SK-N-SH (cell line): ENCODE data around the gene BAIAP2. TPM values are rescaled to one million over a fixed set of nuclear protein-coding genes. Genes with fewer than 3 reads are reported as not detected.
A peak's percentile ranks its signal among the peaks of the same experiment; 100 is the strongest.

ENCODE experiments used
- CTCF ChIA-PET: fragments of 300-600, 350-600 bp; formaldehyde crosslinking; extraction: SDS; loops from one replicate; lab custom pipeline; 2021; lab: Yijun Ruan, JAX
- POLR2A ChIA-PET: fragments of 350-600 bp; sonication (Branson Sonifier 250); formaldehyde crosslinking; extraction: SDS; loops from one replicate; lab custom pipeline; 2020; ENCODE audit warnings: antibody characterized with exemption, inconsistent platforms; lab: Yijun Ruan, JAX
- DNase-seq: peaks from one replicate; pipeline ENCODE4 v3.0.0; 2012
- H2AFZ ChIP-seq: fragments of 200-600 bp; sonication (generic); 2 replicates; pipeline ENCODE4 v1.8.1; 2016; ENCODE audit warnings: antibody characterized with exemption, mild to moderate bottlenecking, low read depth
- H3F3A ChIP-seq: fragments of 200-600 bp; sonication (generic); replicated peaks from 2 replicates; pipeline ENCODE3; 2016; ENCODE audit warnings: antibody characterized with exemption, mild to moderate bottlenecking; ENCODE audit not compliant: insufficient read depth
- H3K27ac ChIP-seq, 2 experiments: fragments of 200-500 bp in 1 of 2; fragments of 200-600 bp in 1 of 2; sonication (Bioruptor generic) in 1 of 2; sonication (generic), shearing (Covaris generic) in 1 of 2; 2 replicates each; pipeline versions ENCODE4 v1.5.1 to v1.6.1; 2014 to 2016; ENCODE audit warnings: low read depth in 2 of 2, inconsistent platforms in 1 of 2, low read length in 1 of 2, mild to moderate bottlenecking in 1 of 2, mixed read lengths in 1 of 2
- H3K27me3 ChIP-seq: fragments of 200-600 bp; sonication (generic), shearing (Covaris generic); 2 replicates; pipeline ENCODE4 v1.6.1; 2016; ENCODE audit warnings: mixed run types; ENCODE audit not compliant: insufficient read depth
- H3K36me3 ChIP-seq, 2 experiments: fragments of 200-500 bp in 1 of 2; fragments of 200-600 bp in 1 of 2; sonication (Bioruptor generic) in 1 of 2; sonication (generic) in 1 of 2; replicated peaks in 1 of 2; 2 replicates each; pipeline versions ENCODE3 to v1.5.1; 2014 to 2016; ENCODE audit warnings: low read length in 1 of 2, mild to moderate bottlenecking in 1 of 2; ENCODE audit not compliant: insufficient read depth in 2 of 2, control insufficient read depth in 1 of 2
- H3K4me1 ChIP-seq, 2 experiments: fragments of 200-500 bp in 1 of 2; fragments of 200-600 bp in 1 of 2; sonication (Bioruptor generic) in 1 of 2; sonication (generic), shearing (Covaris generic) in 1 of 2; 2 replicates each; pipeline versions ENCODE4 v1.5.1 to v1.6.1; 2014 to 2016; ENCODE audit warnings: low read depth in 1 of 2, low read length in 1 of 2, mixed run types in 1 of 2; ENCODE audit not compliant: insufficient read depth in 2 of 2, control insufficient read depth in 1 of 2
- H3K4me2 ChIP-seq: fragments of 200-600 bp; sonication (generic), shearing (Covaris generic); 2 replicates; pipeline ENCODE4 v1.6.1; 2017; ENCODE audit warnings: mixed run types
- H3K4me3 ChIP-seq, 2 experiments: fragments of 200-500 bp in 1 of 2; fragments of 200-600 bp in 1 of 2; sonication (Bioruptor generic) in 1 of 2; sonication (generic), shearing (Covaris generic) in 1 of 2; 2 replicates each; pipeline versions ENCODE4 v1.5.1 to v1.8.1; 2014 to 2016; ENCODE audit warnings: low read depth in 2 of 2, inconsistent platforms in 1 of 2, low read length in 1 of 2, mild to moderate bottlenecking in 1 of 2, mixed read lengths in 1 of 2, moderate library complexity in 1 of 2
- H3K79me2 ChIP-seq: fragments of 200-600 bp; sonication (generic); 2 replicates; pipeline ENCODE4 v1.8.1; 2017; ENCODE audit warnings: mild to moderate bottlenecking; ENCODE audit not compliant: insufficient read depth
- H3K9ac ChIP-seq: fragments of 200-600 bp; sonication (generic); 2 replicates; pipeline ENCODE4 v1.6.1; 2017; ENCODE audit warnings: mixed run types
- H3K9me2 ChIP-seq: fragments of 200-600 bp; sonication (generic); 2 replicates; pipeline ENCODE4 v1.6.1; 2017; ENCODE audit warnings: mixed run types
- H3K9me3 ChIP-seq: fragments of 200-600 bp; sonication (generic); 2 replicates; pipeline ENCODE4 v1.6.1; 2017; ENCODE audit warnings: mixed run types, mild to moderate bottlenecking, moderate library complexity
- H4K20me1 ChIP-seq: fragments of 200-600 bp; sonication (generic); 2 replicates; pipeline ENCODE4 v1.6.1; 2017; ENCODE audit warnings: mild to moderate bottlenecking, mixed run types; ENCODE audit not compliant: insufficient read depth
- CTCF ChIP-seq: fragments of 200-600 bp; sonication (generic); IDR thresholded peaks from 2 replicates; pipeline ENCODE4 v1.6.1; 2017; ENCODE audit warnings: antibody characterized with exemption, mild to moderate bottlenecking, moderate library complexity
- ELF1 ChIP-seq: IDR thresholded peaks from 2 replicates; pipeline ENCODE4 v1.4.0; 2012
- EZH2phosphoT487 ChIP-seq: fragments of 200-600 bp; sonication (generic); IDR thresholded peaks from 2 replicates; pipeline ENCODE4 v1.6.1; 2017; ENCODE audit warnings: low read depth, mixed run types, mild to moderate bottlenecking, antibody characterized with exemption, moderate library complexity, borderline replicate concordance
- FOSL2 ChIP-seq: IDR thresholded peaks from 2 replicates; pipeline ENCODE4 v1.4.0; 2012; ENCODE audit warnings: low read depth, mild to moderate bottlenecking, moderate library complexity, borderline replicate concordance
- FOXM1 ChIP-seq: IDR thresholded peaks from 2 replicates; pipeline ENCODE4 v1.4.0; 2012; ENCODE audit warnings: low read depth, mild to moderate bottlenecking
- MEF2A ChIP-seq: IDR thresholded peaks from 2 replicates; pipeline ENCODE4 v1.4.0; 2012; ENCODE audit warnings: low read depth, borderline replicate concordance
- NFIC ChIP-seq: IDR thresholded peaks from 2 replicates; pipeline ENCODE4 v1.4.0; 2012; ENCODE audit warnings: borderline replicate concordance
- POLR2AphosphoS5 ChIP-seq: IDR thresholded peaks from 2 replicates; pipeline ENCODE4 v1.6.1; 2012; ENCODE audit warnings: low read depth, low read length
- TAF1 ChIP-seq: IDR thresholded peaks from 2 replicates; pipeline ENCODE4 v1.6.1; 2012; ENCODE audit warnings: low read depth, mild to moderate bottlenecking, low read length, moderate library complexity, borderline replicate concordance
- TCF12 ChIP-seq: IDR thresholded peaks from 2 replicates; pipeline ENCODE4 v1.4.0; 2012
- YY1 ChIP-seq: IDR thresholded peaks from 2 replicates; pipeline ENCODE4 v1.4.0; 2012; ENCODE audit warnings: low read depth, mild to moderate bottlenecking
- ZBTB33 ChIP-seq: IDR thresholded peaks from 2 replicates; pipeline ENCODE4 v1.4.0; 2012; ENCODE audit warnings: low read depth, borderline replicate concordance
- WGBS: methylation state at CpG from one replicate; pipeline ENCODE4 v1.1.6; 2017; ENCODE audit warnings: low lambda C conversion rate; 5-methylcytosine and 5-hydroxymethylcytosine counted together
- polyA plus RNA-seq, 3 experiments: library from polyadenylated mRNA; depleted of rRNA; stranded (reverse); fragments of >200 nt; gene quantifications; 2 replicates each; pipeline ENCODE4 v1.2.3, GENCODE V29; 2012
- TF ChIP-seq, protein P1 (sequence below): IDR thresholded peaks from 2 replicates; pipeline ENCODE4; 2012

Gene BAIAP2
- polyA plus RNA-seq, 1 of the 3 experiments (the other 2 are of a cell fraction), result 19.8 TPM

DNA sequence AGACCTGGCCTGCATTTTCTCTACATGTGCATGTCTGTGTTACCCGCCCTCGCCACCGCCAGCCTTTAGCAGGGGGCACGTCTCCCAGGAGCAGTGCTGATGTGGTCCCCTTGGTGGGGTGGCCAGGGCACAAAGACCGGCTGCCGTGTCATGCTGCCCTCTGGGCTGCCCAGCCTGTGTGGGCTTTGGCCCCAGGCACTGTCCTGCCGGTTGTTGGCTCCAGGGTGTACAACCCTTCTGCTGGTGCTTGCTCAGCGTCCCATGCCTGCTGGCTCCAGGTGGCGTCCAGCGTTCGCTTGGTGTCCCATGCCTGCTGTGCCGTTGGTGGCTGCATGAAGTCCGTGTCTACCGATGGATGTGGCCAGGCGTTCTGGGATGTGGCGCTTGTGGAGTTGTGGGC, 4.1 kb downstream of the BAIAP2 start:
- no peak for DNase-seq
- Histone ChIP-seq H3K4me1 (peaks cover 19 to 71% of the 10 kb centered on the region in 2 experiments; a peak in 3 of 4 replicates), H3F3A (peaks cover 3% of the 10 kb centered on the region), H3K9me2 (no peaks in the 10 kb centered on the region), H3K79me2 (peaks cover 48% of the 10 kb centered on the region), H3K27me3 (no peaks in the 10 kb centered on the region), H3K36me3 (no peaks in the 10 kb centered on the region)
- WGBS, result 92% methylated on average over 13 of the region's 16 CpGs
- POLR2A ChIA-PET, result no interaction called here
- TF ChIP-seq MEF2A (no peak), POLR2AphosphoS5 (no peak), ZBTB33 (no peak), EZH2phosphoT487 (no peak), FOXM1 (no peak), TAF1 (no peak), ELF1 (no peak), CTCF (no peak)
- TF ChIP-seq, protein P1, sequence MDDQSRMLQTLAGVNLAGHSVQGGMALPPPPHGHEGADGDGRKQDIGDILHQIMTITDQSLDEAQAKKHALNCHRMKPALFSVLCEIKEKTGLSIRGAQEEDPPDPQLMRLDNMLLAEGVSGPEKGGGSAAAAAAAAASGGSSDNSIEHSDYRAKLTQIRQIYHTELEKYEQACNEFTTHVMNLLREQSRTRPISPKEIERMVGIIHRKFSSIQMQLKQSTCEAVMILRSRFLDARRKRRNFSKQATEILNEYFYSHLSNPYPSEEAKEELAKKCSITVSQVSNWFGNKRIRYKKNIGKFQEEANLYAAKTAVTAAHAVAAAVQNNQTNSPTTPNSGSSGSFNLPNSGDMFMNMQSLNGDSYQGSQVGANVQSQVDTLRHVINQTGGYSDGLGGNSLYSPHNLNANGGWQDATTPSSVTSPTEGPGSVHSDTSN, result no peak
- TF ChIP-seq, all 33 proteins: peak for 0
- no peak overlapping the region for H3K9ac ChIP-seq
- H4K20me1 ChIP-seq, result peaks cover 42% of the 10 kb centered on the region
- no peak overlapping the region for H3K27ac ChIP-seq
- no peaks in the 10 kb centered on the region for H3K9me3 ChIP-seq
- CTCF ChIA-PET, result interaction anchor here (1.6 to 12.5 kb wide), 3 partner anchors 18 to 67 kb away, joined by 5 to 96 read pairs (median 14); no protein-coding TSS in a partner anchor
- no peak overlapping the region for H3K4me2 ChIP-seq
- H2AFZ ChIP-seq, result no peak overlapping the region
- H3K4me3 ChIP-seq, result no peak overlapping the region

GRCh38 chr17:81039854-81040758, 5.2 kb downstream of the BAIAP2 start:
- H3K4me3 ChIP-seq, result no peak overlapping the region; a peak in 1 of 4 replicates
- ChIA-PET POLR2A (no interaction called here), CTCF (interaction anchor here (1.0 to 12.5 kb wide), 10 partner anchors 10 to 71 kb away, joined by 3 to 96 read pairs (median 4); no protein-coding TSS in a partner anchor)
- H4K20me1 ChIP-seq, result peaks cover 52% of the 10 kb centered on the region
- no peak for DNase-seq
- H3F3A ChIP-seq, result peaks cover 3% of the 10 kb centered on the region
- H3K9me2 ChIP-seq, result no peaks in the 10 kb centered on the region
- H3K4me1 ChIP-seq, result peaks cover 22 to 80% of the 10 kb centered on the region in 2 experiments; a peak in 3 of 4 replicates
- 0 out of 2 replicates have a peak overlapping the region, but pooled peaks have one; percentile 7 for H2AFZ ChIP-seq
- no peaks in the 10 kb centered on the region for H3K36me3 ChIP-seq
- H3K4me2 ChIP-seq, result peak overlapping the region; percentile 65
- 0 out of 2 replicates have a peak overlapping the region, but pooled peaks have one; percentile 19 for H3K9ac ChIP-seq
- no peaks in the 10 kb centered on the region for H3K9me3 ChIP-seq
- 63% methylated on average over 24 of the region's 28 CpGs for WGBS
- H3K27me3 ChIP-seq, result no peaks in the 10 kb centered on the region
- TF ChIP-seq NFIC (peak; percentile 72), YY1 (no peak), TCF12 (peak; percentile 60; the same call in 1 of the 2 replicates), FOSL2 (peak; percentile 77; the same call in 1 of the 2 replicates)
- peaks cover 53% of the 10 kb centered on the region for H3K79me2 ChIP-seq
- H3K27ac ChIP-seq, result peak overlapping the region in 1 of 2 experiments; percentile 30; a peak in 2 of 4 replicates
